ENCODE measurements around the gene PGF.

The PGF gene

DNA sequence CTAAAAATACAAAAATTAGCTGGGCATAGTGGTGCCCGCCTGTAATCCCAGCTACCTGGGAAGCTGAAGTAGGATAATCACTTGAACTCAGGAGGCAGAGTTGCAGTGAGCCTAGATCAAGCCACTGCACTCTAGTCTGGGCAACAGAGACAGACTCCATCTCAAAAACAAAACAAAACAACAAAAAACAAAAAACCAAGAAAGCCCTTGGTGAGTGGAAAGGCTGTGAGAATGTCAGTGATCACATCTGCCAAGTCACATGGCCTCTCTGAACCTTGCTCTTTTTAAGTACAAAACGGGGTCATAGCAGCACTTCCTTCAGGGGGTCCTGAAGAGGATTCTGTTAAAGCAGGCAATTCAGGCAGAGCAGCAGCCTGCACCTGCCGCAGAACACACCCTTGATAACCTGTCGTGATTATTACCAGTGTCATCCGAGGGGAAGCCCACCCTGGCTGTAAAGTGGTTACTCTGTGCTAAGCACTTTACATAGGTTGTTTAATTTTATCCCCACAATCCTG lies 41.9 kb downstream of the PGF start:
- TF ChIP-seq, protein P1, sequence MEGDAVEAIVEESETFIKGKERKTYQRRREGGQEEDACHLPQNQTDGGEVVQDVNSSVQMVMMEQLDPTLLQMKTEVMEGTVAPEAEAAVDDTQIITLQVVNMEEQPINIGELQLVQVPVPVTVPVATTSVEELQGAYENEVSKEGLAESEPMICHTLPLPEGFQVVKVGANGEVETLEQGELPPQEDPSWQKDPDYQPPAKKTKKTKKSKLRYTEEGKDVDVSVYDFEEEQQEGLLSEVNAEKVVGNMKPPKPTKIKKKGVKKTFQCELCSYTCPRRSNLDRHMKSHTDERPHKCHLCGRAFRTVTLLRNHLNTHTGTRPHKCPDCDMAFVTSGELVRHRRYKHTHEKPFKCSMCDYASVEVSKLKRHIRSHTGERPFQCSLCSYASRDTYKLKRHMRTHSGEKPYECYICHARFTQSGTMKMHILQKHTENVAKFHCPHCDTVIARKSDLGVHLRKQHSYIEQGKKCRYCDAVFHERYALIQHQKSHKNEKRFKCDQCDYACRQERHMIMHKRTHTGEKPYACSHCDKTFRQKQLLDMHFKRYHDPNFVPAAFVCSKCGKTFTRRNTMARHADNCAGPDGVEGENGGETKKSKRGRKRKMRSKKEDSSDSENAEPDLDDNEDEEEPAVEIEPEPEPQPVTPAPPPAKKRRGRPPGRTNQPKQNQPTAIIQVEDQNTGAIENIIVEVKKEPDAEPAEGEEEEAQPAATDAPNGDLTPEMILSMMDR (conservative IDR thresholded peaks at IDR 0.05): no peak
- TF ChIP-seq ZFX (IDR thresholded peaks at IDR 0.05): no peak
- no peak overlapping the region for H3K27ac ChIP-seq

DNA sequence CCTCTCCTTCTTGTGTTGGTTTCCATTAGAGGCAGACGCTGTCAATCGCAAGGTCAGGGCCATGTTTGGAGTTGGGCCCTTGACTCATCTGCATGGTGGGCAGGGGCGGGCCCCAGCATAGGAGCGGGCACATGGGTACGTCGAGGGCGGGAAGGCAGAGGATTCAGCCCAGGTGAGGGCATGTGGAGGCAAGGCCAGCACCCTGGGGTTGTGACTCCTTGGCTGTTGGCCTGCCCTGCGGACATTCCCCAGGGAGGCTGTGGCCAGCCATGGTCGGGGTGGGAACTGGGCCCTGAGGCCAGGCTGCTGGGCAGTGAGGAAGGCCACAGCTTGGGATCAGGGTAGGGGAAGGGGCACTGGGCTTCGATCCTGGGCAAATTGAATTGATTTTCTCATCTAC lies 42.6 kb downstream of the PGF start:
- no peak overlapping the region for H3K27ac ChIP-seq
- TF ChIP-seq, protein P1 (conservative IDR thresholded peaks at IDR 0.05): no peak
- TF ChIP-seq ZFX (IDR thresholded peaks at IDR 0.05): no peak

DNA sequence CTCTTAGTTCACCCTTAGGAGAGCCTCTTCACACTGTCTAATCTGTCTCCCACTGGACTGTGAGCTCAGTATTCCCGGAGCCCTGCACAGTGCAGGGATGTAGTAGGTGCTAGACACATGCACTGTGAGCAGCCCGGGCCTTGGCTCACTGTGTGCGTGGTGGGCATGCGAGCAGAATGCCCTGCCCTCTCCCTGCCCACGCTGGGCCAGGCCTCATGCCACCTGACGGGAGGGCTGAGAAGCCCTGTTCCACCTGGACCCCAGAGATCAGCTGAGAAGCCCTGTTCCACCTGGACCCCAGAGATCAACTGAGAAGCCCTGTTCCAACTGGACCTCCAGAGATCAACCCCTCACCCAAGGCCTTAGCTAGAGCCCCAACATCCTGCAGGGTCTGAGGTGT lies 43.3 kb downstream of the PGF start:
- TF ChIP-seq, protein P1 (conservative IDR thresholded peaks at IDR 0.05): no peak
- TF ChIP-seq ZFX (IDR thresholded peaks at IDR 0.05): no peak
- H3K27ac ChIP-seq: no peak overlapping the region

DNA sequence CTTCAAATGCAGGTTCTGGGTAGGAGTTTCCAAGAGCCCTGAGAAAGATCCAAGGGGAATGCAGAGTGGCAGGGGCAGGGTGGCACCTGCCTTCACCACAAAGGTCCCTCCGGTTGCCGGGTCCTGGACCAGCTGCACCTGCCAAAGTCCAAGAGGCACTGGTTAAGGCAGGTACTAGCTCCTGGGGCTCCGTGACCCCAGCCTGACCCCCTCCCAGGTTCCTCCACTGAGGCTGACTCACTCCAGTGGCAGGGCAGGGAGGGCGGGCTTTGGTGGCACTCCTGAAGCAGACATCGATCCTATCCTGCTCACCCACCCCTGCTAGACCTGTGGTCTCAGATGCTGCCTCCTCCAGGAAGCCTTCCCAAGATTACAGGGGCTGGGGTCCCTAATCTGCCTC lies 43.7 kb downstream of the PGF start:
- TF ChIP-seq, protein P1 (conservative IDR thresholded peaks at IDR 0.05): no peak
- TF ChIP-seq ZFX (IDR thresholded peaks at IDR 0.05): no peak

DNA sequence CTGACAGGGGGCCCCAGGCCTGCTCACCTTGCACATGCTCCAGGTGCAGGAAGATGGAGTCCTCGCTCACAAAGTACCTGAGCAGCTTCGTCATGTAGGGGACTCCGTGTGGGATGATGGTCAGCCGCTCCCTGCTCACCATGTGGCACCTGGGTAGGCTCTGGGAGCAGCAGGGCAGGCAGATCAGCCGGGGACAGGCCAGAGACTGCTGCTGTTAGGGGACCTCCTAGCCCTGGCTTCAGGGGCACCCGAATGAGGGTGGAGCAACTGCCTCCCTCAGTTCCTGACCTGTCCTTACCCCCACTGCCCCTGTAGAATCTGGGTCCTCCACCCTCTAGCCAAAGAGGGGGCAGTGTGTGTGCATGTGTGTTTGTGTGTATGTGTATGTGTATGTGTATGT lies 44.2 kb downstream of the PGF start:
- TF ChIP-seq, protein P1 (conservative IDR thresholded peaks at IDR 0.05): no peak
- no peak for TF ChIP-seq ZFX (IDR thresholded peaks at IDR 0.05)

More for the DNA sequence above, 43.7 kb downstream of the PGF start:
- no peak overlapping the region for H3K27ac ChIP-seq

DNA sequence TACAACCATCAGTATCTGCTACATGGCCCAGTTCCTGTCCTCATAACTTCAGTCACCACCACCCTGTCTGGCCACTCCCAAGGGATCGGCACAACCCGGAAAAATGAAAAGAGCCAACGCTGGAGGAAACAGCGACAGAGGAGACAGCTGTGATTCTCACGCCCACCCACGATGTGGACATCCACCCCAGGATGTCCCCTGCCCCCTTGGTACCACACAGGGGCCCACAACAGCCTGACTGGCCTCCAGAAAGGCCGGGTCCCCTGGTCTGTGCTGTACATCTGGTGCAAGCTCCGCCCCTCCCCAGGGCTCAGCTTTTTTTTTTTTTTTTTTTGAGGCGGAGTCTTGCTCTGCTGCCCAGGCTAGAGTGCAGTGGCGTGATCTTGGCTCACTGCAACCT lies 44.8 kb downstream of the PGF start:
- H3K27ac ChIP-seq: no peak overlapping the region
- TF ChIP-seq, protein P1 (conservative IDR thresholded peaks at IDR 0.05): no peak
- TF ChIP-seq ZFX (IDR thresholded peaks at IDR 0.05): no peak

More for the DNA sequence above, 44.2 kb downstream of the PGF start:
- no peak overlapping the region for H3K27ac ChIP-seq

DNA sequence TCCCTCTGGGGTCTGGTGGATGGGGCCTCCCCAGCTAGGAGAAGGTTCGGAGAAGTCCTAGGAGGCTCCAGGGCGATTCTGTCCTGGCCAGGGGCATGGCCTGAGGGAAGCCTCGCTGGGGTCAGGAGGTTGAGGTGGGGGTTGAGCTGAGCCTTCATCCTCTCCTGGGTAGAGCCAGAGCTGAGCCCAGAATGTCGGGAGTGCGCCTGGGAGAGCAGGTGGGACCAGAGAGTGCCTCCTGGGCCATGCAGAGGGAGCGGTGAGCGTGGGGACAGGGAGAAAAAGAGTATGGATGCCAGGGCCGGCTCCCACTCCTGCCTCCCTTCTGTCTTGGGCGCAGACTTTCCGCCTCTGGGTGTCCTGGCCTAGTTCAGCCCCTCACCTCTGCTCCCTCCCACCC lies 45.5 kb downstream of the PGF start:
- TF ChIP-seq, protein P1 (conservative IDR thresholded peaks at IDR 0.05): no peak
- no peak for TF ChIP-seq ZFX (IDR thresholded peaks at IDR 0.05)
- H3K27ac ChIP-seq: no peak overlapping the region
